NCI-H2081 treated with DMSO at 0.1 percent for 48 hours (cell line): ENCODE data around the gene NOXO1.
"Not testable (repeated sequence)": the region's sequence is repeated elsewhere in the genome, so short reads cannot be mapped to it uniquely, and the experiment has no call there.

Experiments used
- DNase-seq: peaks from one replicate; lab custom pipeline; 2025; lab: John Stamatoyannopoulos, UW

NOXO1 gene

DNA sequence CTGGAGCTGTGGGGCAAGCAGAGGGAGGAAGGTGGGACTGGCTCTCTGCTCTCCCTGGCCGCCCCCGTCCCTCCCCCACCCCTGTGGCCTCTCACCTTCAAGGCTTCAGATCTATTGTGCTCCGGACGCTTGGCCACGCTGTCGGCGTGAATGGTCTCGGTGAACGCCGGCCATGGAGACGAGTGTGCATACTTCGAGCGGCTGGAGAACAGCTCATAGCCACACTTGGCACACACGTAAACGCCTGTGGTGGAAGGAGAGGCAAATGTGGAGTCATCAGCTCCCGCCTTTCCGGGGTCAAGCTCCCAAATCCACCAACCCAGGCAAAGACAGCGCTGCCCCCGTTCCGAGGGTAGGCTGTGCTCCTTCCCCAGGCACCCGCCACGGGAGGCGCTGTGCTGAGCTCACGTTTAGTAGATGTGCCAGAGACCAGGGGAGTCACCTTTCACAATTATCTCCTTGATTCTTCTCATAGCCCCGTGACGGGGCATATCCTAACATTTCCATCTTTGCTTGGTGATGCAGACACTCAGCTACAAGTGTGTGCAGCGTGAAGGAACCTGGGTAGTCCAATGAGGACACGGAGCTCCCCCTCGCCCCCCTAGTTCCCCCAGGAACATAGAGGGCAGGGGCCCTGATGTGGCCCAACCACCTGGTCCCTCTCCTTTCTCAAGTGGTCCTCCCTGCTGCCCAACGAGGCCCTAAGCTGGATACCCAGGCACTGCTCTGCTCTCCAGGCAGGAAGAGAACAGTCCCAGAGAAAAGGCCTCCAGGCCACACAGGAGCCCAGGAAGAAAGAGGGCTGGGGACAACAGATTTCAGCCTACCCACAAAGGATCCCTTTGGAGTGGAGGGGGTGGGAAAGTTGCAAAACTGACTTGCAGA lies 39.9 kb downstream of the NOXO1 start:
- DNase-seq = no peak

DNA sequence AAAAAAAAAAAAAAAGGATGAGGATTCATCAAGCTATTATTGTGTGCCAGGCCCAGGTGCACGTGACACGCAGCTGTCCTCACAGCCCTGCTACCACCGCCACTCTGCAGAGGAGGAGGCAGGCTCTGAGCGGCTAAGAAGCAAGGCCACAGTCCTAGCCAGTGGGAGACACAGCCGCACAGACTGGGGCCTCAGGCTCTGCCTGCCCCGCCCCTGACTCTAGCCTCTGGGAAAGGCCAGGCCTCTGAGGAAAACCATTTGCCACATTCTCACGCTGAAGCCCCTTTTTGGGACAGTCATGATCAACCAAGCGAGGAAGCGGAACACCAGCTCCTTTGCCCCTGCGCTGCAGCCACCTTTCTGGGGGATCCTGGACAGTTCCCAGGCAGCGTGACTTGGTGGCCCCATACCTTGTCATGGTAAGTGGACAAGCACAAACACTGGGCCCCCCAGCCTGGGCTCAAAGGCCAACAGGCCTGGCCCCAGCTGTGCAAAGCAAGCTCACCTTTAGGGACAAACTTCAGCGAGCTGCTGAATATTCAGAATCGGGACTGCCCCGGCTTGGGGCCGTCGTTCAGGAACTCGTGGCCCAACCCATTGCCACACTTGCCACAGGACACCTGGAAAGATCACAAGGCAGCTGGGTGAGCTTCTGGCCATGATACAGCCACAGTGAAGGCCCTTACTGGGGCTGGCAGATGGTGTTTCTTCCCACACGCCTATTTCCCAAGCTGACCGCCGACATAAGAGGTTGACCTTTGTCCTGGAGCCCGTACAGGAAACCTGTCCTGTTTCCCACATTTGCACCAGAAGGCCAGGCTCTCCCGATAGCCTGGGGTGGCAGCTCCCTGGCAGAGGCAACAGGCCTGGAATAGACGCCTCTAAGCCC lies 40.8 kb downstream of the NOXO1 start:
- DNase-seq = no peak

DNA sequence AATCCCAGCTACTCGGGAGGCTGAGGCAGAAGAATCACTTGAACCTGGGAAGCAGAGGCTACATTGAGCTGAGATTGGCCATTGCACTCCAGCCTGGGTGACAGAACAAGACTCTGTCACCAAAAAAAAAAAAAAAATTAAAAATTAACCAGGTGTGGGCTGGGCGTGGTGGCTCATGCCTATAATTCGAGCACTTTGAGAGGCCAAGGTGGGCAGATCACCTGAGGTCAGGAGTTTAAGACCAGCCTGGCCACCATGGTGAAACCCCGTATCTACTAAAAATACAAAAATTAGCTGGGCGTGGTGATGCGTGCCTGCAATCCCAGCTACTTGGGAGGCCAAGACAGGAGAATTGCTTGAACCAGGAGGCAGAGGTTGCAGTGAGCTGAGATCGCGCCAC lies 41.4 kb downstream of the NOXO1 start:
- not testable (repeated sequence) for DNase-seq

DNA sequence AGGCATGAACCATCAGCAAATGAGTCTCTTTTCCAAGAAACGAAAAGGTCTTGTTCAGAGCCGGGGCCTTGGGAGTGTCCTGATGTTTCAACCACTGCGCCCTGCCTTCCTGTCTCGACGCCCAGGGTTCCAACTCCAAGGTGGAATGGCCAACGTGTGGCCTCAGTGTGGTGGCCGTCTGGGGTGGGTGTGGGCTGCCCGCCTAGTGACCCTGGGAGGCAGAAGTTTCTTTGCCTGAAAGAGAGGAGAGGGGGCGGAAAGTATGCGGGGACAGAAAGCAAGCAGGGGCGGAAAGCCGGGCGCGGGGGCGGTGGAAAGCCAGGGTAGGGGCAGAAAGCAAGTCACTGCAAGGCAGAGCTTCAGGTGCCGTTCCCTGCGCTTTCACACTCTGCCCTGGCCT lies 42.4 kb downstream of the NOXO1 start:
- DNase-seq = no peak

DNA sequence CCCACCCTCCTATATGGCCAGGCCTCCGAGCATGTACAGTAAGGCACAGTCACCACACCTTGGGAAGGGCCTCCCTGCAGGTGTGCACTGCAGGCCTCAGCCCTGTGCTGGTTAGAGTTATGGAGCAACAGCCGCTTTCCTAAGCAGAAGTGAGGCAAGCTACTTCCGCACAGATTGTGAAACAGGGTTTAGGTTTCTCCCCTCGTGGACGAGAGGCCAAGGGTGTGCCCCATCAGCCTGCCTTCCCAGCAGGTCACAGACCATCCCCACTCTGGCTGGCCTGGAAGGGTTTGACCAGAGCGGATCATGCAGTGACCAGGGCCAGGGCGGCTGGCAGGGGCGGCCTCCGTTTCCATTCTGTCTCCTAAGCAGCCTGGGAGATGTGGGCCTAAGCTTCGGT lies 43.0 kb downstream of the NOXO1 start:
- DNase-seq = no peak

DNA sequence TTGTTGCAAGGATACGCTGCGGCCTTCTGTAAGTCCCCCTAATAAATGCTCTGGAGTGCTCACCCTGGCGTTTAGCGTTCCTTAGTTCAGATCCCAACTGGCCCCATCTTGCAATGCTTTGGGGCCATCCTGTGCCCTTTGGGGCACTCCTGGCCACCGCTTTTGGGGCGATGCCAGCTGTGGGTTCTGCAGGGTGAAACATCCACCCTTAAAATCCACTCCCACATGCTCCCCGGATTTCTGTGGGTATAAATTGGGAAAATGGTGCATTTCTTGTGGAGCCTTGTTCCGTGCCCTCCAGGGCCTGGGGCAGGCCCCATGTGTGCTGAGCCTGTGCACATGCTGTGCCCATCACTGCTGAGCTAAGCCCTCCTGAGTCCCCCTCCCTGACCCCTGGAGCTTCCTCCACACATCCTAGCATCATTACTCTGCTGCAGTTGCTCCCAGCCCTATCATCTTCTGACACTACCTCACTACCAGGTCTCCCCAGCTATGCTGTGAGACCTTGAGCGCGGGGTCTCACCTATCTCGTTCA lies 44.3 kb downstream of the NOXO1 start:
- no peak for DNase-seq

DNA sequence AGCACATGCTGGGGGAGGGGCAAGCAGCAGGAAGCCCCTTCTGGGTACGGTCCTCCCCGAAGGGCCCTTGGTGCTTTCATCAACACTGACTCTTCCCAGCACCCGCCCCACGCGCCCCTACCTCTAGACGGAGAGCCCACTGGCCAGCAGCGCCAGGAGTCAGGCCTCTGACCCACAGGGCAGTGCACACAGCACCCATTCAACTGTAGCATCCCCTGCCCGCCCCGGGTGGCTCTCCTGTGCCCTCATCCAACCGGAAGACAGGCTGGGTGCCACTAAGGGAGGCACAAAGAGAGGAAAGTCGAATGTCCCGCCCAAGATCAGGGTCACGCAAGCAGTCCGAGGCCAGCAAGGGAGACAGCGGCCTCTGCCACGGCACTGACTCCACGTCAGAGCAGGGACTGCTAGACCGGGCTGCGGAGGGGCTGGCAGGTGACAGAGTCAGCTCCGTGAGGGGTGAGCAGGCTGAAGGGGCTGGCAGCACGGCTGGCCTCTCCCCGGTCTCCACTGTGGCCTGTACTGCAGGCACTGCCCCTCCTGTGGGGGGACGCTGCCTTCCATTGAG lies 48.1 kb downstream of the NOXO1 start:
- no peak for DNase-seq

DNA sequence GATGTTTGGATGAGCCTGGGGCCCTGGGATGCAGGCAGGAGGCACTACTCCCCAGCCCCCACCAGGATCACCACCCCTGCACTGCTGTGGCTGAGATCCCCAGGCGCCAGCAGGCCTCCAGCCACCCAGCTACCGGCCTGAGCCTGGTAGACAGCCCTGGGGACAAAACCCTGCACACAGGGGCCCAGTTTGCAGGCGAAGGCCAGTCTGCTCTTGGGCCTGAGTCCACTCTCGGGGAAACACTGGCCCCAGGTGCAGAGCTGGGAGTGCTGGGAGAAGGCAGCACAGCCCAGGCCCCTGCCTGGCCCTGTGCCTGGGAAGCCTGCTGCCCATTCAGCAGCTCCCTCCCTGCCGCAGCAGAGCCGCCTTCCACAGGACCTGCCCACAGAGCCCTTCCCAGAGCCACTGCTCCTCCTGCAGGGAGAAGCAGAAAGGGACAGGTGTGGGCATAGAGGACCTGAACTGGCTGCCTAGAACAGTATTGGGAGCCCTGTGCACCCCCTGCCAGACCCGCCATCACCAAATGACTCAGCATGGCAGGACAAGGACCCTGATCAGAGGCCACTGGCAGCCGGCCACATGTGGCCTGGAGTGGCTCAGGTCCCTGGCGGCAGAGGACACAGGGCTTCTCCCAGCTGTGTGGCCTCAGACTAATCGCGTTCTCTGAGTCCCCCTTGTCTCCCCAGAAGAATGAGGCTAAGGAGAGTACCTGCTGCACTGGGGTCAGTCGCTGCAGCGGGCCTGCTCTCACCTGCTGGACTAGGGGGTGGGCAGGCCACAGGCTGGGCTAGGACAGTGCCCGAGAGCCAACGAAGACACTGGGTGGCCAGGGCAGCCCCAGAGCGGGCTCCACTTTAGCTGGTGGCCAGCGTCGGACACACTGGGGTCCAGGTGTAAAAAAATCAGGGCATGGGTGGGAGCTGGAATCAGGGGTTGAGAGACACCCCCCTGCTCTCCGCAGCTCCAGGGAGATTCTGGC lies 48.9 kb downstream of the NOXO1 start:
- no peak for DNase-seq

DNA sequence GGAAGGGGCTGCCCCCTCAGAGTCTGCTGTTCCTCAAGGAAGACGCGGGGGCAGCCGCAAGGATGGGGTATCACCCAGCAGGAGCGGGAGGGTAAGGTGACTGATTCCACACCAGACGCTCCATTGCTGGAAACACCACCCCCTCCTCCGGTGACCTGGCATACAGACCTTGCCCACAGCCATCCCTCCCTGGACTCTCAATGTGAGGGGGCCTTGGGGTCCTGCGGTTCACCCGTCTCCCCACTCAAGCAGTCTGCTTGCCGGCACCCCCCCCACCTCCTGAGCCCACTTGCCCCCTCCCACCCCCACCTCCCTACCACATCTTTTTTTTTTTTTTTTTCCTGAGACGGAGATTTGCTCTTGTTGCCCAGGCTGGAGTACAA lies 50.9 kb downstream of the NOXO1 start:
- no peak for DNase-seq

DNA sequence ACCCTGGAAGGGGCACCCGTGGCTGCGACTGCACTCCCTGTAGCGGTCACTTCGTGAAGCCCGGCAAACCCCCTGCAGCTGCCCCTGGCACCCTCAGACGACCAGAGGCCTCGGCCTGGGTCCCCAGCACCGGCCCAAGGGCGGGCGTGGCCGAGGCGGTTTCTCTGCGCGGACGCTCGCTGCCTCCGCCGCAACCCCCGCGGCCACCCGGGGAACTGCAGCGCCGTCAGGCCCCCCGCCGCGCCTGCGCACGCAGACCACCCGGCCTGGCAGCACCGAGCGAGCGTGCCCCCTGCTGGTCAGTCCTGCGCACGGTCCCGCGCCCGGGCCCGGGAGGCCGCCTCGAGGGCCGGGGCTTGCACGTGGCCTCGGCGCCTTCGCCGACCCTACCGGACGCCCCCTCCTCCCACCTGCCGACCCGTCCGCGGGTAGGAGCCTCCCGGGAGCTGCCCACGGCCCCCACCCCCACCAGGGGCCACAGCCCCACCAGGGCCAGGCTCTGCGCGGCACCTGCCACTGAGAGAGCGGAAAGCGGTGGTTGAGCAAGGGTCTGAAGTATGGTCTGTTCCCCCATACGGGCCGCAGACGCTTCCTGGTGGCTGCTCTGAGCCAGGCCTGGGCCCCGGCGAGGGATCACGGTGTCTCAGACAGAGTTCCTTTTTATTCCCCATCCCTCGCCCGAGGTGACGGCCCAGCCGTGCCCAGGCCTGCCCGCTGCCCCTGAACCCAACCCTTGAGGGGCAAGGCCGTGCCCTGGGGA lies 51.5 kb downstream of the NOXO1 start:
- no peak for DNase-seq

DNA sequence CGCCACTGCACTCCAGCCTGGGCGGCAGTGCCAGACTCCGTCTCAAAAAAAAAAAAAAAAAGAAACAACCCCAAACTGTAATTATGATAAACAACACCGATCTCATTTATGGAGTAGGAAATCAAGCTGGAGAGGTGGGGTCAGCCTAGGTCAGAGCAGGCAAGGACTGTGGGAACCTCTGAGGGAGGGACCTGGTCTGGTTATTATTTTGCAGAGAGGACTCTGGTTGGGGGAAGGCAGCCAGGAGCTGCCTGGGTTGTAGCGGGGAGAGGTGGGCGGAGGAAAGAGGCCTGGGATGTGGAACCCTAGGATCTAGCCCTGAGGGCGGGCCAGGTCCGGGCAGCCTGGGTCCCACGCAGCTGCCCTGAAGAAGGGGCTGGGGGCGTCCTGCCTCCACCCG lies 52.2 kb downstream of the NOXO1 start:
- no peak for DNase-seq
